GM18858 (cell line): Measurements from ENCODE around the gene KMT2B.
"Not testable (repeated sequence)": the region's sequence is repeated elsewhere in the genome, so short reads cannot be mapped to it uniquely, and the experiment has no call there.

Experiments used
- ATAC-seq: cut with Tn5 transposase; IDR thresholded peaks from one replicate; pipeline ENCODE4 v1.9.1; 2021; ENCODE audit not compliant: unreplicated experiment

KMT2B gene

GRCh38 chr19:35756377-35757230, 38.8 kb downstream of the KMT2B start, which contains the start of gene HSPB6:
Gene HSPB6 (minus strand): TSS chr19:35757029. CDS start chr19:35757008, 21 bp downstream.
- no peak for ATAC-seq

- no peak for ATAC-seq
Measured at GRCh38 chr19:35757231-35757748, 39.5 kb downstream of the KMT2B start.

DNA sequence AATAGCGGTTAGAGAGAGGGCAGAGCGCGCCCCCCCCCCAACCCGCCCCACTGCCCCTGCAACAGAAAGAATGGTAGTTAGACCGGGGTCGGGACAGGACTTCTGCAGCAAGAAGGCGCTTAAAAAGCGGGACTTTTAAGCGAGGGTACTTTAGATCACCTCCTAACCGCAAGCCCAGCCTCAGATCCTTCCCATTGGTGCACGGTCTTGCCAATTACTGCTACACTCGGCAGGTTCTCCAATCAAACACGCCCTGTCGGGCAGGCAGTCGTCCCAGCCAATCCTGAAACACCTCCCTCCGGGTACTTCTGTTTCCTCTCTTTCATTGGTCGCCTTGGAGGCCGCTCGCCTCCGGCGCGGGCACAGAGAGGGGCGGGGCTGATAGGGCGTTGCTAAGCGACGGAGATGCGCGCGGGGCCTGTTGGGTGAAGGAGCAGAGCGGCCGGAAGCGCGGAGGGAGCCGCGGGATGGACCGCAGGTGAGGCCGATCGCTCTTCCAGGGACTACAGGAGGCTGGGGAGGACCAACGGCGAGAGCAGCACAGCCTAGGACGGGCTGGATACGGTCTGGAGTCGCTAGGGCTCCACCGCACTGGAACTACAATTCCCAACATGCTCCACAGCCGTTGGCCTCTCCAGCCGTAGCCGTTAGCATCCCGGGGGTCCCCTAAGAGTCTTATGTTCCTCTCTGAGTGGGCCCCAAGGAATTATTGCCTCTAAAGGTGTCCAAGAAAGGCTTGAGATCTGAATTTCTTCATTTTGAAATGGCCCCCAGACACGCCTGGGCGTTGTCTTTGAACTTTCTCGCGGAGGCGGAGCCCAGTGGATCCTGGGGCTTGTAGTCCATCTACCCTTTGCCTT, 40.2 kb downstream of the KMT2B start, which contains the start of gene PROSER3:
PROSER3 (plus strand) TSS at position 428 of the 860 bp plus-strand sequence; CDS start at position 468, 40 bp downstream.
- peak; percentile 92 for ATAC-seq

DNA sequence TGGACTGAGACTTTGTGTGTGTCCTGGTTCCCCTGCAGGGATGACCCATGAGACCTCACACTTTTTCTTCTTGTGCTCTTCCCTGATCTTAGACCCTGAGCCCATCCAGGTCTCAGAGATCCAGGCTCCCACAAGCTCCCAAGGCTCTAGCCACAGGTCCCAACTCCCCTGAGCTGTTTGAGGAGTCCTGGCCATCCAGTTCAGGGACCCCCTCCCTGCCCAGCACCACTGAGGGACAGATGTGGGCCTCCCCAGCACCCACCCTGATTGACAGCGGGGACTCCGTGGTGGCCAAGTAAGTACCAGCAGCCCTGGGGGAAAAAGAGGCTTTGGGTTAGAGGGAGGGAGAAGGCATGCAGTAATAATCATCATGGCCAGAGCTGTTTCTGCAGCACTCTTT, 41.9 kb downstream of the KMT2B start:
- no peak for ATAC-seq

DNA sequence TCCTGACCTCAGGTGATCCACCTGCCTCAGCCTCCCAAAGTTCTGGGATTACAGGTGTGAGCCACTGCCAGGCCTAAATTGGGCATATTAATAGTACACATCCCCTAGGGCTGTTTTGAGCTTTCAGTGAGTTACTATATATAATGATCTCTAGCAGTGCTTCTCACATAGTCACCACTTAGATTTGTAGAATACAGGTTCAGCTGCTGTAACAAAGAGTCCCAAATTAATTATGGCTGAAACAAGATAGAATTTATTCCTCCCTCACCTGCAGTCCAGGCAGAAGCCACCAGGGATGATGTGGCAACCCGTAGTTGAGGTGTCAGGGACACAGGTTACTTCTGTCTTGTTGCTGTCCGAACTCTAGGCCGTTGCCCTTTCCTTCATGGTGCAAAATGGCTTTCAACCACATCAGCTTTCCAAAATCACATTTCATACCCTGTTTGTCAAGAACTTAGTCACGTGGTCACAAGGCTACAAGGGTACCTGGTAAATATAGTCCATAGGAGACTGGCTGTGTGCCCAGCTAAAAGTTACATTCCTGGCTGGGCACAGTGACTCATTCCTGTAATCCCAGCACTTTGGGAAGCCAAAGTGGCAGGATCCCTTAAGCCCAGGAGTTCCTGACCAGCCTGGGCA, 43.0 kb downstream of the KMT2B start:
- no peak for ATAC-seq

DNA sequence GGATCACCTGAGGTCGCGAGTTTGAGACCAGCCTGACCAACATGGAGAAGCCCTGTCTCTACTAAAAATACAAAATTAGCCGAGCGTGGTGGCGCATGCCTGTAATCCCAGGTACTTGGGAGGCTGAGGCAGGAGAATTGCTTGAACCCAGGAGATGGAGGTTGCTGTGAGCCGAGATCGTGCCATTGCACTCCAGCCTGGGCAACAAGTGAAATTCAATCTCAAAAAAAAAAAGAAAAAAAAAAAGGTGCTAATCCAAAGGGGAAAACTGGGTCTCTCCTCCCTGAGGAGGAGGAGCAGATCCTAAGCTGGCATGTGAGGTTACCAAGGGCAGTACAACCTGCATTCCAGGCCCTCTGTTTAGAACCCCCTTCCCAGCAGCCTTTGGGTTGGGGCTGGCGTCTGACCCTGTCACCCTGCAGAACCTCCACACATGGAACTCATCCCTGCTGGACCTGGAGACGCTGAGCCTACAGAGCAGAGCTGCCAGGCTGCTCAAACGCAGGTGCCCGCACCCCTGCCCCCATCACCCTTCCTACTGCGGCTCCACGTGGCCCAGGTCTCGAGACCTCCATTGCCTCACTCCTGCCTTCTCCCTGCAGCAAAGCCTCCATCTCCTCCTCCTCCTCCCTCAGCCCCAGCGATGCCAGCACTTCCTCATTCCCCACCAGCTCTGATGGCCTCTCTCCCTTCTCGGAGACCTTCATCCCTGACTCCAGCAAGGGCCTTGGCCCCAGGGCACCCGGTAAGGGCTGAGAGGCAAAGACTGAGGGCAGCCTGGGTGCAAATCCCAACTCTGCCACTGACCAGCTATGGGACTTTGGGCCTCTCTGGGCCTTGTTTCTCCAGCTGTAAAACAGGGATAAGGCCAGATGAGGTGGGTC, 46.9 kb downstream of the KMT2B start:
- no peak for ATAC-seq

- no peak for ATAC-seq
Measured at GRCh38 chr19:35766571-35767104, 48.8 kb downstream of the KMT2B start.

- no peak for ATAC-seq
Measured at GRCh38 chr19:35767288-35768081, 49.7 kb downstream of the KMT2B start.

GRCh38 chr19:35768082-35768421, 50.2 kb downstream of the KMT2B start:
- no peak for ATAC-seq

DNA sequence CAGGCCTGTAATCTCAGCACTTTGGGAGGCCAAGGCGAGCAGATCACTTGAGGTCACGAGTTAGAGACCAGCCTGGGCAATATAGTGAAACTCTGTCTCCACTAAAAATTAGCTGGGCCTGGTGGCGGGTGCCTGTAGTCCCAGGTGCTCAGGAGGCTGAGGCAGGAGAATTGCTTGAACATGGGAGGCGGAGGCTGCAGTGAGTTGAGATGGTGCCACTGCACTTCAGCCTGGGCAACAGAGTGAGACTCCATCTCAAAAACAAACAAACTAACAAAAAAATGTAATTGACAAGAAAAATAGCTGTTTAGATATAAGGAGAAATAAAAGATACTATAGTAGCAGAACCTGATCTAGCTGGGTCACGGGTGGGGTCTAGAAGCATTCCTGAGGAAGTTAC, 54.6 kb downstream of the KMT2B start:
- ATAC-seq: not testable (repeated sequence)

DNA sequence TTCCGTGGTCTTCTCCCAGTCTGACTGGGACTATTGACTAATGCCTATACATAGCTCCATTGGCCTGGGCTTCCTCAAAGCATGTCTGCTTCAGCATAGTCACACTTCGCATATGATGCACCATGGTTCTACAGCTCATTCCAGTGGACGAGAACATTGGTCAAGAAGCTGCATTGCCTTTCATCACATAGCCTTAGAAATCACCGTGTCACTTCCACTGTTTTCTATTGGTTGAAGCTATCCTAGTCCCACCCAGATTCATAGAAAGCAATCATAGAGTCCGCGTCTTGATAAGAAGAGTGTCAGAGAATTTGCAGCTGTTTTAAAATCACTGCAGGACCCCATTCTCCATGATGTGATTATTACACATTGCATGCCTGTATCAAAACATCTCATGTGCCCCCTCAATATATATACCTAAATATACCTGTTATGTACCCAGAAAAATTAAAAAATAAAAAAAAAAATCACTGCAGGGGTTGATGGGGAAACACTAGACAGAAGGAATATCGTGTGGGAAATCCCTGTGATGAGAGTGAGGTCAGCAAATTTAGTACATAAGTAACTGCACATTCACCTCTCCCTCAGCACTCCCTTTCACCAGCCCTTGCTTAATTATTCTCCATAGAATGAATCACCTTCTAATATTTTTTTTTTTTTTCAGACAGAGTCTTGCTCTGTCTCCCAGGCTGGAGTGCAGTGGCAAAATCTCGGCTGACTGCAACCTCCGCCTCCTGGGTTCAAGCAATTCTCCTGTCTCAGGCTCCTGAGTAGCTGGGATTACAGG, 55.4 kb downstream of the KMT2B start:
- no peak for ATAC-seq

DNA sequence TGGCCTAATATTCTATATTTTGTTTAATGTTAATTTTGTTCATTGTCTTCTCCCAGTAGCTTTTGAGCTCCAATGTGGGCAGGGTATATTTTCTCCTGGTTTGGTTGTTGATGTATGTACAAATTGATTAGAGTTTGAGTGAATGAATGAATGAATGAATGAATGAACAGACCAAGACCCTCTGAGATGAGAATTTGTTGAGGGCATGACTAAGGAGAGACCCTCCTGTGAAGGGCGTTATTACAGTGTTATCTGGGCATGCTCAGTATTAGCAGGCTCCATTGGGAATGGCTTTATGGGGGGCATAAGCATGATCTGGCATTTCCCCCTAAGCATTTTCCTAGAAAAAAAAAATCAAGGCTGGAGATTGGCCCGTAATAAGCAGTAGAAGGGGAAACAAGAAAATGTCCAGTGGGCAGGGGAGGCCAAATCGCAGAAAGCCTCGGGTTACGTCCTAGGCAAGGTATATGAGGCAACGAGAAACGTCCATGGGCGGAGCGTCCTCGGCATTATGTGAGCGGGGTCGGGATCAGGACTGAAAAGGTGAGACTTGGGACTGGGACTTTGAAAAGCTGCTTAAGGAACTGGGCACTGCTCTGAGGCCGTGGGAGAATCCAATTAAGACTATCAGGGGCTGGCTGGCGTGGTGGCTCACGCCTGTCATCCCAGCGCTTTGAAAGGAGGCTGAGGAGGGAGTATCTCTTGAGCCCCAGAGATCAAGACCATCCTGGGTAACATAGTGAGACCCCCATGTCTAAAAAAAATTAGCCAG, 56.7 kb downstream of the KMT2B start:
- no peak for ATAC-seq

DNA sequence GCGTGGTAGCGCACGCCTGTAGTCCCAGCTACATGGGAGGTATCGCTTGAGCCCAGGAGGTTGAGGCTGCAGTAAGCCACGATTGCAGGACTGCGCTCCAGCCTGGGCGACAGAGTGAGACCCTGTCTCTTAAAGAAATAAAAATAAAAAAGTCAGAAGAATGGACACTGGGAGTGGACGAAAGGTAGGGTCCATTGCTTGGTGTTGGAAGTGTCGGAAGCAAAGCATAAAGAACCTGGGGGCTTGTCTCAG, 57.2 kb downstream of the KMT2B start:
- ATAC-seq: no peak

DNA sequence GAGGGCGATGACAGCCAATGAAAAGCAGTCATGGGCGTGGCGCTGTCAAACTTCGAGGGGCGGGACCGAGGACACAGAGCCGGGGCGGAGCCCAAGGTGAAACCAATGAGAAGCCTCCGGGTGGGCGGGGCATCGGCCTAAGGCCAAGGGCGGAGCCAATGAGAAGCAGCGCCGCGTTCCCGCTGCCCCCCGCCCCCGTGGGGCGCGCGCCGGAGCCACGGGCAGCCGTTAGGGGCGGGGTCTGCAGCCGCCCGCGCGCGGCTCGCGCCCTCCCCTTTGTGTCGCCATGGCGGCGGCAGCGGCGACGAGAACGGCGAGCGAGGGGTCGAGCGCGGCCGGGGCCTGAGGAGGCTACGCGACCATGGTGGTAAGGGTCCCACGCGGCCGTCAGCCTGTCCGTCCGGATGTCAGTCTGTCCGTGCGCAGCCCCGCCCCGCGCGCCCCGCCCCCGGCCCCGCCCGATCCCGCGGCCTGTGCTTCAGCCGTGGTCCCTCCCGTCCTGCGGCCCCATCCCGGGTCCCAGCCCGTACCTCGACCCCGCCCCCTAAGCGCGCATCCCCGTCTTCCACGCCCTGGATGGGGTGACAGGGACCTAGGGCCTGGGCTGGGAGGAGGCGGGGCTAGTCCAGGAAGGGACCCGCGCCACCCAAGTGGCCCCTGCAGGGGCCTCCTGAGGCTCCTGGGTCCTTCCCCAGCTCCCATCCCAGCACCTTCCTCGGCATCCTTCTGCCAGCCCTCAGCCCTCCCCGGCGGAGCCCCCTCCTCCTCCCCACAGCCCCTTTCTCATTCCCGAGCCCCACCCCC, 57.7 kb downstream of the KMT2B start, which contains the start of gene ARHGAP33:
ARHGAP33 (plus strand) TSS at position 267 of the 804 bp plus-strand sequence; CDS start at position 362, 95 bp downstream.
- peak; percentile 74 for ATAC-seq

- ATAC-seq: no peak
Measured at GRCh38 chr19:35776102-35776788, 58.4 kb downstream of the KMT2B start.

DNA sequence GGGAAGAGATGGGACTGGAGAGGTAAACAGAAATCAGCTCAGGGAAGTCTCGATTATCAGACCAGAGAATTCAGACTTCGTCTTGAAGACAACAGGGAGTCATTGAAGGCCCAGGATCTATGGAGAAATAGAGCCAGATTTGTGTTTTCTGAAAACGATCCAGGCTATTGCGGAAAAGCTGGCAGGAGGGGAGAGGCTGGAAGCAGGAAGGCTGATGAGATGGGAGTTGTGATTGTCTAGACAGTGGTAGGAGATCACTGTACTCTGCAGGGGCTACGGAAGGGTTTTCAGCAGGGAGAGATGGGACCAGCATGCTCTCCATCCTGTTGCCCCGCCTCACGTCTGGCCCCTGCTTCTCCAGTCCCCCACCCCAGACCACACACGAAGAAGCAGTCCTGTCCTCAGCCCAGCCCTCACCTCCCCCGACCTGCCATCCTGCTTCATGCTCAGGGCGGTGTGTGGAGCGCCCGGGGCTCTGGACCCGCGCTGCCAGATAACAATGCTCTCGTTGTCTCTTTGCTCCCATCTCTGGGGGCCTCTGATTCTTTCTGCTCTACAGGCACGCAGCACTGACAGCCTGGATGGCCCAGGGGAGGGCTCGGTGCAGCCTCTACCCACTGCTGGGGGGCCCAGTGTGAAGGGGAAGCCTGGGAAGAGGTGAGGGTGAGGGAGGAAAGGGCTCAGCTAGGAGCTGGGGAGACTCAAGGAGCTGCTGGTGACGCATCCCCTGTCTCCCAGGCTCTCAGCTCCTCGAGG, 59.5 kb downstream of the KMT2B start:
- ATAC-seq: no peak
